HTERT RPE-1 (cell line): ENCODE measurements around the gene MPDZ.

Source experiments
- in situ Hi-C: fragments of 300-500 bp; cut with MboI; formaldehyde crosslinking; loops from 4 replicates; pipeline ENCODE4 v1.14.3; 2020; ENCODE audit warnings: low sequenced_read_pairs

Gene MPDZ

GRCh38 chr9:13142776-13143175, 136.7 kb downstream of the MPDZ start:
- in situ Hi-C loops: no loop called here

GRCh38 chr9:13141629-13142028, 137.9 kb downstream of the MPDZ start:
- in situ Hi-C loops: no loop called here

GRCh38 chr9:13140843-13141592, 138.5 kb downstream of the MPDZ start:
- in situ Hi-C loops: no loop called here

- in situ Hi-C loops: no loop called here
Observed at GRCh38 chr9:13139641-13140171, 139.8 kb downstream of the MPDZ start.

- in situ Hi-C loops: no loop called here
Observed at GRCh38 chr9:13137426-13137825, 142.1 kb downstream of the MPDZ start.

- in situ Hi-C loops: no loop called here
Observed at GRCh38 chr9:13131991-13132390, 147.5 kb downstream of the MPDZ start.

GRCh38 chr9:13131416-13131815, 148.1 kb downstream of the MPDZ start:
- in situ Hi-C loops: no loop called here

GRCh38 chr9:13128266-13128860, 151.1 kb downstream of the MPDZ start:
- in situ Hi-C loops: no loop called here

GRCh38 chr9:13127131-13127530, 152.4 kb downstream of the MPDZ start:
- in situ Hi-C loops: no loop called here

GRCh38 chr9:13125261-13125660, 154.2 kb downstream of the MPDZ start:
- in situ Hi-C loops: no loop called here

GRCh38 chr9:13122756-13123369, 156.6 kb downstream of the MPDZ start:
- in situ Hi-C loops: no loop called here

- in situ Hi-C loops: no loop called here
Observed at GRCh38 chr9:13118313-13118712, 161.2 kb downstream of the MPDZ start.

GRCh38 chr9:13116292-13116691, 163.2 kb downstream of the MPDZ start:
- in situ Hi-C loops: no loop called here

GRCh38 chr9:13113751-13114150, 165.7 kb downstream of the MPDZ start:
- in situ Hi-C loops: no loop called here

- in situ Hi-C loops: no loop called here
Observed at GRCh38 chr9:13113216-13113615, 166.3 kb downstream of the MPDZ start.

- in situ Hi-C loops: no loop called here
Observed at GRCh38 chr9:13111778-13112177, 167.7 kb downstream of the MPDZ start.

- in situ Hi-C loops: no loop called here
Observed at GRCh38 chr9:13110766-13111417, 168.6 kb downstream of the MPDZ start.

GRCh38 chr9:13109781-13110180, 169.7 kb downstream of the MPDZ start:
- in situ Hi-C loops: no loop called here

- in situ Hi-C loops: no loop called here
Observed at GRCh38 chr9:13107008-13107407, 172.5 kb downstream of the MPDZ start.

- in situ Hi-C loops: no loop called here
Observed at GRCh38 chr9:13100914-13101572, 178.4 kb downstream of the MPDZ start.

GRCh38 chr9:13095056-13095455, 184.4 kb downstream of the MPDZ start:
- in situ Hi-C loops: no loop called here
